Activated CD8-positive, alpha-beta memory T cell treated with anti-CD3 and anti-CD28 coated beads, Interleukin-2, amount 50 U/mL, for 1 hour (primary cell): ENCODE data around the gene TCP11X2.
"Not testable (repeated sequence)": the region's sequence is repeated elsewhere in the genome, so short reads cannot be mapped to it uniquely, and the experiment has no call there.

Experiments used
- DNase-seq: peaks from one replicate; pipeline ENCODE4 v3.0.0-alpha.2; 2020; ENCODE audit errors: extremely low read depth

The TCP11X2 gene

GRCh38 chrX:102471762-102472220 lies at the start of gene TCP11X2:
TCP11X2 (minus strand) TSS chrX:102471812.
- DNase-seq = not testable (repeated sequence)

- DNase-seq = no peak
Observed at GRCh38 chrX:102517326-102517725, 45.7 kb upstream of the TCP11X2 start.

- DNase-seq = peak; percentile 13
Observed at GRCh38 chrX:102515975-102516941, 44.6 kb upstream of the TCP11X2 start, which contains the start of gene TMSB15A. TMSB15A (minus strand) TSS chrX:102516739.

GRCh38 chrX:102514536-102514935 lies 42.9 kb upstream of the TCP11X2 start:
- DNase-seq = no peak

GRCh38 chrX:102498732-102499131 lies 27.1 kb upstream of the TCP11X2 start:
- no peak for DNase-seq

- no peak for DNase-seq
Observed at GRCh38 chrX:102491766-102492165, 20.2 kb upstream of the TCP11X2 start.

- not testable (repeated sequence) for DNase-seq
Observed at GRCh38 chrX:102478765-102479164, 7.2 kb upstream of the TCP11X2 start.

- DNase-seq = not testable (repeated sequence)
Observed at GRCh38 chrX:102470215-102470614, 1.4 kb downstream of the TCP11X2 start.

GRCh38 chrX:102458615-102459014 lies 13.0 kb downstream of the TCP11X2 start:
- not testable (repeated sequence) for DNase-seq

- not testable (repeated sequence) for DNase-seq
Observed at GRCh38 chrX:102439908-102440307, 31.7 kb downstream of the TCP11X2 start, which contains the start of gene NXF2B. NXF2B (minus strand) TSS chrX:102440008; CDS start chrX:102380036, 59,972 bp downstream.

GRCh38 chrX:102414493-102414892 lies 57.1 kb downstream of the TCP11X2 start:
- not testable (repeated sequence) for DNase-seq
